ENCODE measurements around the gene LIMS2.

LIMS2 gene

GRCh38 chr2:127688405-127688804 is 13.1 kb upstream of the LIMS2 start:
- H3K36me3 ChIP-seq (ENCODE audit: control insufficient read depth in 1 of 2, insufficient read depth in 2 of 2, low read length in 2 of 2): no peaks in the 10 kb centered on the region

GRCh38 chr2:127685410-127686080 is 10.2 kb upstream of the LIMS2 start:
- DNase-seq: no peak
- H3K18ac ChIP-seq (ENCODE audit: low read length): no peak overlapping the region
- H3K14ac ChIP-seq (ENCODE audit: low read length): no peak overlapping the region
- no peak overlapping the region for H3K23ac ChIP-seq (ENCODE audit: low read length)
- H3K4me3 ChIP-seq (ENCODE audit: low read depth, low read length): no peak overlapping the region
- H3K9me3 ChIP-seq (ENCODE audit: insufficient read depth, low read depth, low read length): peaks cover 7% of the 10 kb centered on the region
- no peaks in the 10 kb centered on the region for H3K36me3 ChIP-seq (ENCODE audit: control insufficient read depth in 1 of 2, insufficient read depth in 2 of 2, low read length in 2 of 2)
- no peaks in the 10 kb centered on the region for H3K79me2 ChIP-seq (ENCODE audit: control insufficient read depth, insufficient read depth, low read length, poor library complexity)
- H2BK5ac ChIP-seq (ENCODE audit: low read depth, low read length, poor library complexity): no peak overlapping the region
- H4K91ac ChIP-seq (ENCODE audit: low read depth, low read length): no peak overlapping the region
- H2BK120ac ChIP-seq (ENCODE audit: insufficient read depth, low read length, poor library complexity): no peak overlapping the region
- no CpG with 5 or more reads among the region's 8 CpGs for WGBS (ENCODE audit: extremely low coverage, insufficient coverage, insufficient read length)
- no peak overlapping the region for H3K4me2 ChIP-seq (ENCODE audit: low read length)
- no peaks in the 10 kb centered on the region for H3K27me3 ChIP-seq (ENCODE audit: insufficient read depth, low read length)
- H3K27ac ChIP-seq (ENCODE audit: low read depth, low read length): no peak overlapping the region
- no peak overlapping the region for H2BK12ac ChIP-seq (ENCODE audit: low read length)
- H2AFZ ChIP-seq (ENCODE audit: insufficient read depth, low read length, poor library complexity): no peak overlapping the region
- H3K9ac ChIP-seq (ENCODE audit: low read length): no peak overlapping the region
- no peak overlapping the region for H3K4ac ChIP-seq (ENCODE audit: low read depth, low read length)
- H2AK5ac ChIP-seq (ENCODE audit: low read length): no peak overlapping the region
- H3K79me1 ChIP-seq (ENCODE audit: low read length): no peaks in the 10 kb centered on the region
- H4K8ac ChIP-seq (ENCODE audit: low read depth, low read length): no peak overlapping the region
- H4K12ac ChIP-seq (ENCODE audit: low read depth, low read length): no peak overlapping the region
- peaks cover 0 to 3% of the 10 kb centered on the region in 2 experiments for H3K4me1 ChIP-seq (ENCODE audit: control insufficient read depth in 1 of 2, insufficient read depth in 2 of 2, low read length in 2 of 2)

More at GRCh38 chr2:127688405-127688804, 13.1 kb upstream of the LIMS2 start:
- Histone ChIP-seq H3K4me3 (ENCODE audit: low read depth, low read length) (no peak overlapping the region), H3K4me2 (ENCODE audit: low read length) (no peak overlapping the region), H3K18ac (ENCODE audit: low read length) (no peak overlapping the region), H3K4me1 (ENCODE audit: control insufficient read depth in 1 of 2, insufficient read depth in 2 of 2, low read length in 2 of 2) (peaks cover 0 to 3% of the 10 kb centered on the region in 2 experiments), H3K27ac (ENCODE audit: low read depth, low read length) (no peak overlapping the region), H3K9me3 (ENCODE audit: insufficient read depth, low read depth, low read length) (peaks cover 10% of the 10 kb centered on the region), H2BK120ac (ENCODE audit: insufficient read depth, low read length, poor library complexity) (no peak overlapping the region), H3K27me3 (ENCODE audit: insufficient read depth, low read length) (no peaks in the 10 kb centered on the region), H3K14ac (ENCODE audit: low read length) (no peak overlapping the region), H4K12ac (ENCODE audit: low read depth, low read length) (no peak overlapping the region), H4K91ac (ENCODE audit: low read depth, low read length) (no peak overlapping the region), H3K79me1 (ENCODE audit: low read length) (no peaks in the 10 kb centered on the region), H2AFZ (ENCODE audit: insufficient read depth, low read length, poor library complexity) (no peak overlapping the region), H4K8ac (ENCODE audit: low read depth, low read length) (no peak overlapping the region), H3K23ac (ENCODE audit: low read length) (no peak overlapping the region), H2BK12ac (ENCODE audit: low read length) (no peak overlapping the region), H2AK5ac (ENCODE audit: low read length) (no peak overlapping the region), H3K79me2 (ENCODE audit: control insufficient read depth, insufficient read depth, low read length, poor library complexity) (no peaks in the 10 kb centered on the region), H3K9ac (ENCODE audit: low read length) (no peak overlapping the region), H3K4ac (ENCODE audit: low read depth, low read length) (no peak overlapping the region), H2BK5ac (ENCODE audit: low read depth, low read length, poor library complexity) (no peak overlapping the region)
- WGBS (ENCODE audit: extremely low coverage, insufficient coverage, insufficient read length): no CpG with 5 or more reads among the region's 1 CpG
- no peak for DNase-seq

GRCh38 chr2:127683757-127684156 is 8.4 kb upstream of the LIMS2 start:
- H3K79me2 ChIP-seq (ENCODE audit: control insufficient read depth, insufficient read depth, low read length, poor library complexity): no peaks in the 10 kb centered on the region
- DNase-seq: no peak
- no peak overlapping the region for H4K12ac ChIP-seq (ENCODE audit: low read depth, low read length)
- peak overlapping the region; percentile 29 for H3K9ac ChIP-seq (ENCODE audit: low read length)
- H2AFZ ChIP-seq (ENCODE audit: insufficient read depth, low read length, poor library complexity): no peak overlapping the region
- H3K27ac ChIP-seq (ENCODE audit: low read depth, low read length): no peak overlapping the region
- no peak overlapping the region for H3K23ac ChIP-seq (ENCODE audit: low read length)
- no peaks in the 10 kb centered on the region for H3K79me1 ChIP-seq (ENCODE audit: low read length)
- H3K4ac ChIP-seq (ENCODE audit: low read depth, low read length): no peak overlapping the region
- no peak overlapping the region for H2BK12ac ChIP-seq (ENCODE audit: low read length)
- no peak overlapping the region for H3K4me3 ChIP-seq (ENCODE audit: low read depth, low read length)
- no peak overlapping the region for H2BK5ac ChIP-seq (ENCODE audit: low read depth, low read length, poor library complexity)
- no peak overlapping the region for H4K91ac ChIP-seq (ENCODE audit: low read depth, low read length)
- no peaks in the 10 kb centered on the region for H3K36me3 ChIP-seq (ENCODE audit: control insufficient read depth in 1 of 2, insufficient read depth in 2 of 2, low read length in 2 of 2)
- H3K9me3 ChIP-seq (ENCODE audit: insufficient read depth, low read depth, low read length): peaks cover 2% of the 10 kb centered on the region
- no peak overlapping the region for H3K14ac ChIP-seq (ENCODE audit: low read length)
- no peak overlapping the region for H2BK120ac ChIP-seq (ENCODE audit: insufficient read depth, low read length, poor library complexity)
- H3K4me1 ChIP-seq (ENCODE audit: control insufficient read depth in 1 of 2, insufficient read depth in 2 of 2, low read length in 2 of 2): peaks cover 0 to 3% of the 10 kb centered on the region in 2 experiments
- no peak overlapping the region for H2AK5ac ChIP-seq (ENCODE audit: low read length)
- no peak overlapping the region for H4K8ac ChIP-seq (ENCODE audit: low read depth, low read length)
- no peaks in the 10 kb centered on the region for H3K27me3 ChIP-seq (ENCODE audit: insufficient read depth, low read length)
- H3K4me2 ChIP-seq (ENCODE audit: low read length): no peak overlapping the region
- H3K18ac ChIP-seq (ENCODE audit: low read length): no peak overlapping the region
- no CpG with 5 or more reads among the region's 15 CpGs for WGBS (ENCODE audit: extremely low coverage, insufficient coverage, insufficient read length)

- no peak overlapping the region for H2AFZ ChIP-seq (ENCODE audit: insufficient read depth, low read length, poor library complexity)
- no peak overlapping the region for H2AK5ac ChIP-seq (ENCODE audit: low read length)
- no peak overlapping the region for H3K27ac ChIP-seq (ENCODE audit: low read depth, low read length)
- H3K79me2 ChIP-seq (ENCODE audit: control insufficient read depth, insufficient read depth, low read length, poor library complexity): no peaks in the 10 kb centered on the region
- H3K36me3 ChIP-seq (ENCODE audit: control insufficient read depth in 1 of 2, insufficient read depth in 2 of 2, low read length in 2 of 2): no peaks in the 10 kb centered on the region
- peaks cover 5% of the 10 kb centered on the region for H3K9me3 ChIP-seq (ENCODE audit: insufficient read depth, low read depth, low read length)
- H3K14ac ChIP-seq (ENCODE audit: low read length): no peak overlapping the region
- H3K4ac ChIP-seq (ENCODE audit: low read depth, low read length): no peak overlapping the region
- H3K9ac ChIP-seq (ENCODE audit: low read length): no peak overlapping the region
- H3K4me3 ChIP-seq (ENCODE audit: low read depth, low read length): no peak overlapping the region
- H4K91ac ChIP-seq (ENCODE audit: low read depth, low read length): no peak overlapping the region
- DNase-seq: no peak
- no peak overlapping the region for H2BK5ac ChIP-seq (ENCODE audit: low read depth, low read length, poor library complexity)
- no peaks in the 10 kb centered on the region for H3K79me1 ChIP-seq (ENCODE audit: low read length)
- H3K27me3 ChIP-seq (ENCODE audit: insufficient read depth, low read length): no peaks in the 10 kb centered on the region
- H2BK120ac ChIP-seq (ENCODE audit: insufficient read depth, low read length, poor library complexity): no peak overlapping the region
- no peak overlapping the region for H3K23ac ChIP-seq (ENCODE audit: low read length)
- H4K12ac ChIP-seq (ENCODE audit: low read depth, low read length): no peak overlapping the region
- no peak overlapping the region for H3K18ac ChIP-seq (ENCODE audit: low read length)
- H3K4me2 ChIP-seq (ENCODE audit: low read length): no peak overlapping the region
- peaks cover 0 to 3% of the 10 kb centered on the region in 2 experiments for H3K4me1 ChIP-seq (ENCODE audit: control insufficient read depth in 1 of 2, insufficient read depth in 2 of 2, low read length in 2 of 2)
- no peak overlapping the region for H4K8ac ChIP-seq (ENCODE audit: low read depth, low read length)
- H2BK12ac ChIP-seq (ENCODE audit: low read length): no peak overlapping the region
Measured at GRCh38 chr2:127683056-127683455, 7.7 kb upstream of the LIMS2 start.

Data from trophoblast cell (in vitro differentiated cells and primary cell).